IMR-90 (cell line): ENCODE data around the gene TSC2. TPM values are rescaled to one million over a fixed set of nuclear protein-coding genes. Genes with fewer than 3 reads are reported as not detected.

Experiments
- ATAC-seq: fragments of 200-7000 bp; cut with Tn5 transposase; 2 replicates; pipeline ENCODE4 v1.9.1; 2020; ENCODE audit warnings: low read depth, mild to moderate bottlenecking, moderate library complexity
- BruUV-seq: library from RNA; stranded (reverse); fragments of 400-500 nt; replicated peaks from 2 replicates; lab custom pipeline; 2021; lab: Mats Ljungman, UMichigan
- CTCF ChIA-PET: fragments of 300-600 bp; formaldehyde crosslinking; extraction: SDS; loops from one replicate; lab custom pipeline; 2021; ENCODE audit warnings: antibody characterized with exemption; lab: Yijun Ruan, JAX
- POLR2A ChIA-PET: fragments of 300-600 bp; sonication (Branson Sonifier 250); formaldehyde crosslinking; loops from one replicate; lab custom pipeline; 2022; ENCODE audit warnings: antibody characterized with exemption; ENCODE audit not compliant: unreplicated experiment; lab: Charles Lee
- DNase-seq: peaks from one replicate; pipeline ENCODE4 v3.0.0; 2013
- H2AFZ ChIP-seq: replicated peaks from 2 replicates; pipeline ENCODE3; 2013; ENCODE audit warnings: low read length, mild to moderate bottlenecking; ENCODE audit not compliant: poor library complexity
- H2AK5ac ChIP-seq: 2 replicates; pipeline ENCODE4 v1.6.1; 2013; ENCODE audit warnings: low read depth, low read length, inconsistent platforms
- H2AK9ac ChIP-seq: replicated peaks from 2 replicates; pipeline ENCODE3; 2013; ENCODE audit warnings: mild to moderate bottlenecking, low read depth, low read length, moderate library complexity; ENCODE audit not compliant: poor library complexity
- H2BK120ac ChIP-seq: 2 replicates; pipeline ENCODE4 v1.6.1; 2013; ENCODE audit warnings: low read depth, low read length, inconsistent platforms
- H2BK15ac ChIP-seq: 3 replicates; pipeline ENCODE4 v1.6.1; 2013; ENCODE audit warnings: low read depth, low read length, inconsistent platforms
- H2BK20ac ChIP-seq: 2 replicates; pipeline ENCODE4 v1.6.1; 2013; ENCODE audit warnings: low read depth, mild to moderate bottlenecking, inconsistent platforms, low read length, moderate library complexity
- H2BK5ac ChIP-seq: 2 replicates; pipeline ENCODE4 v1.6.1; 2013; ENCODE audit warnings: mild to moderate bottlenecking, low read depth, low read length, inconsistent platforms; ENCODE audit not compliant: poor library complexity, severe bottlenecking
- H3K14ac ChIP-seq: replicated peaks from 2 replicates; pipeline ENCODE4 v1.6.1; 2013; ENCODE audit warnings: low read depth, low read length, inconsistent platforms
- H3K18ac ChIP-seq: 2 replicates; pipeline ENCODE4 v1.6.1; 2013; ENCODE audit warnings: low read depth, low read length, control low read depth
- H3K23ac ChIP-seq: 2 replicates; pipeline ENCODE4 v1.6.1; 2013; ENCODE audit warnings: low read depth, low read length, inconsistent platforms
- H3K27ac ChIP-seq: 2 replicates; pipeline ENCODE4 v1.5.1; 2013; ENCODE audit warnings: mild to moderate bottlenecking, control low read depth, low read length; ENCODE audit not compliant: insufficient read depth
- H3K27me3 ChIP-seq: 2 replicates; pipeline ENCODE4 v1.6.1; 2013; ENCODE audit warnings: low read length; ENCODE audit not compliant: control insufficient read depth, insufficient read depth
- H3K36me3 ChIP-seq: 2 replicates; pipeline ENCODE4 v1.6.1; 2013; ENCODE audit warnings: low read length, mixed read lengths; ENCODE audit not compliant: control insufficient read depth, insufficient read depth
- H3K4ac ChIP-seq: 2 replicates; pipeline ENCODE4 v1.6.1; 2013; ENCODE audit warnings: low read depth, low read length, inconsistent platforms
- H3K4me1 ChIP-seq: 2 replicates; pipeline ENCODE4 v1.6.1; 2013; ENCODE audit warnings: low read length, mixed read lengths; ENCODE audit not compliant: control insufficient read depth, insufficient read depth
- H3K4me2 ChIP-seq: 2 replicates; pipeline ENCODE4 v1.6.1; 2013; ENCODE audit warnings: low read depth, mild to moderate bottlenecking, control low read depth, low read length, moderate library complexity
- H3K4me3 ChIP-seq: 2 replicates; pipeline ENCODE4 v1.5.1; 2013; ENCODE audit warnings: low read depth, mild to moderate bottlenecking, control low read depth, low read length, moderate library complexity; ENCODE audit not compliant: insufficient read depth
- H3K56ac ChIP-seq: 2 replicates; pipeline ENCODE4 v1.6.1; 2013; ENCODE audit warnings: low read length, inconsistent platforms; ENCODE audit not compliant: insufficient read depth; ENCODE audit errors: extremely low read depth
- H3K79me1 ChIP-seq, 2 experiments: 2 replicates each; pipeline ENCODE4 v1.6.1; 2013; ENCODE audit warnings: low read length in 2 of 2, inconsistent platforms in 1 of 2, low read depth in 1 of 2
- H3K9ac ChIP-seq: 2 replicates; pipeline ENCODE4 v1.6.1; 2013; ENCODE audit warnings: low read depth, low read length, control low read depth
- H3K9me1 ChIP-seq: 2 replicates; pipeline ENCODE4 v1.6.1; 2013; ENCODE audit warnings: low read length, inconsistent platforms; ENCODE audit not compliant: insufficient read depth
- H3K9me3 ChIP-seq: 2 replicates; pipeline ENCODE4 v1.6.1; 2013; ENCODE audit warnings: low read length; ENCODE audit not compliant: control insufficient read depth, insufficient read depth
- H4K20me1 ChIP-seq: 2 replicates; pipeline ENCODE4 v1.6.1; 2013; ENCODE audit warnings: low read length, inconsistent platforms; ENCODE audit not compliant: insufficient read depth
- H4K5ac ChIP-seq: 2 replicates; pipeline ENCODE4 v1.6.1; 2013; ENCODE audit warnings: mild to moderate bottlenecking, low read depth, low read length, control low read depth
- H4K8ac ChIP-seq, 2 experiments: 2 replicates each; pipeline ENCODE4 v1.6.1; 2013; ENCODE audit warnings: low read depth in 2 of 2, low read length in 2 of 2, control low read depth in 1 of 2, inconsistent platforms in 1 of 2
- H4K91ac ChIP-seq: 2 replicates; pipeline ENCODE4 v1.6.1; 2013; ENCODE audit warnings: low read depth, low read length, inconsistent platforms; ENCODE audit not compliant: insufficient read depth
- BHLHE40 ChIP-seq: fragments of 150-350 bp; IDR thresholded peaks from 2 replicates; pipeline ENCODE4 v1.6.1; 2016; ENCODE audit warnings: mild to moderate bottlenecking, low read depth, low read length
- CHD1 ChIP-seq: IDR thresholded peaks from 2 replicates; pipeline ENCODE4 v1.6.1; 2012; ENCODE audit warnings: low read depth, low read length, improper control_type of control experiment
- ELK1 ChIP-seq: fragments of 150-350 bp; IDR thresholded peaks from 2 replicates; pipeline ENCODE4 v1.6.1; 2016; ENCODE audit warnings: low read depth, mild to moderate bottlenecking, low read length, moderate library complexity, borderline replicate concordance
- POLR2A ChIP-seq: IDR thresholded peaks from 2 replicates; pipeline ENCODE4 v1.6.1; 2012; ENCODE audit warnings: mild to moderate bottlenecking, low read depth, low read length
- WGBS, 2 experiments: methylation state at CpG; one replicate each; pipeline versions ENCODE4 v1.1.5 to v1.1.7; 2013; ENCODE audit warnings: missing lambda C conversion rate in 2 of 2; ENCODE audit not compliant: insufficient read length in 1 of 2; ENCODE audit errors: extremely low coverage in 2 of 2; 5-methylcytosine and 5-hydroxymethylcytosine counted together
- dilution Hi-C: fragments of 300-500 bp; cut with HindIII; formaldehyde crosslinking; loops from one replicate; pipeline ENCODE4 v1.14.3; 2018; ENCODE audit warnings: low sequenced_read_pairs; ENCODE audit not compliant: unreplicated experiment
- in situ Hi-C: fragments of 300-500 bp; cut with MboI; formaldehyde crosslinking; loops from 3 replicates; pipeline ENCODE4 v1.14.3; 2019; ENCODE audit warnings: low sequenced_read_pairs, inconsistent platforms, mixed read lengths
- intact Hi-C: fragments of 100-400 bp; cut with micrococcal nuclease; formaldehyde crosslinking; loops from 2 replicates; pipeline ENCODE4 v1.10.0; 2022
- polyA plus RNA-seq, 3 experiments: library from polyadenylated mRNA; depleted of rRNA; stranded (reverse); fragments of >200 nt; gene quantifications; 2 replicates each; pipeline ENCODE4 v1.2.3, GENCODE V29; 2012; ENCODE audit warnings: low replicate concordance in 1 of 3
- total RNA-seq: library from RNA; depleted of rRNA; stranded (reverse); fragments of >200 nt; gene quantifications from 2 replicates; pipeline ENCODE4 v1.2.3, GENCODE V29; 2012

Gene TSC2
- total and polyA plus RNA-seq, 2 of the 4 experiments (the other 2 are of a cell fraction) = 31.4 to 88.6 TPM

- DNase-seq (no peak), ATAC-seq (no peak)
- H3K4me3 ChIP-seq = no peak overlapping the region
- H3K9me1 ChIP-seq = peaks cover 19% of the 10 kb centered on the region
- H4K5ac ChIP-seq = peak overlapping the region; percentile 97
- peak overlapping the region; percentile 75 for H3K9ac ChIP-seq
- peaks cover 32% of the 10 kb centered on the region for H3K36me3 ChIP-seq
- dilution Hi-C loops = no loop called here
- peak overlapping the region; percentile 71 for H2BK20ac ChIP-seq
- H4K20me1 ChIP-seq = no peaks in the 10 kb centered on the region
- H3K56ac ChIP-seq = 0 out of 2 replicates have a peak overlapping the region, but pooled peaks have one; percentile 47
- WGBS, 2 experiments = 90% methylated on average over 35 of the region's 47 CpGs; no CpG with 5 or more reads in 1 of the 2 experiments
- no TSS peak for BruUV-seq
- ChIA-PET POLR2A (no interaction called here), CTCF (interaction anchor here (1.0 kb wide), 1 partner anchor 14 kb away, joined by 3 read pairs; no protein-coding TSS in a partner anchor)
- H3K27ac ChIP-seq = peak overlapping the region; percentile 100
- H3K14ac ChIP-seq = peak overlapping the region; percentile 56
- peak overlapping the region; percentile 70 for H3K4me2 ChIP-seq
- peak overlapping the region; percentile 97 for H4K91ac ChIP-seq
- H2BK15ac ChIP-seq = peak overlapping the region; percentile 84; the same call in 2 of the 3 replicates
- peak overlapping the region; percentile 86 for H2AK5ac ChIP-seq
- peaks cover 19 to 68% of the 10 kb centered on the region in 2 experiments; a peak in 3 of 4 replicates for H3K79me1 ChIP-seq
- peak overlapping the region; percentile 90 to 92 for H4K8ac ChIP-seq
- no peaks in the 10 kb centered on the region for H3K9me3 ChIP-seq
- H2AFZ ChIP-seq = peak overlapping the region; percentile 59
- no peak for TF ChIP-seq CHD1
- no peak for TF ChIP-seq BHLHE40
- no peak for TF ChIP-seq ELK1
- peak; percentile 36; the same call in 1 of the 2 replicates for TF ChIP-seq POLR2A
- H2AK9ac ChIP-seq = peak overlapping the region; percentile 98
- intact Hi-C loops = no loop called here
- peaks cover 74% of the 10 kb centered on the region for H3K4me1 ChIP-seq
- H2BK5ac ChIP-seq = peak overlapping the region; percentile 98
- in situ Hi-C loops = no loop called here
- H3K23ac ChIP-seq = peak overlapping the region; percentile 78
- peak overlapping the region; percentile 94 for H2BK120ac ChIP-seq
- no peaks in the 10 kb centered on the region for H3K27me3 ChIP-seq
- H3K18ac ChIP-seq = peak overlapping the region; percentile 93
- H3K4ac ChIP-seq = peak overlapping the region; percentile 92
These were observed 11.4 kb upstream of the TSC2 start for GRCh38 chr16:2036200-2036966.
